Right kidney (tissue), 1 donor: Measurements from ENCODE around the gene C17orf50.

ENCODE experiments used
- DNase-seq: peaks from one replicate; pipeline ENCODE4 v3.0.0-alpha.2; 2016

C17orf50 gene

GRCh38 chr17:35752945-35753764 is 7.5 kb upstream of the C17orf50 start, which contains the start of gene GAS2L2:
GAS2L2 (minus strand) TSS chr17:35753239; CDS start chr17:35752850, 389 bp downstream.
- DNase-seq = no peak

- no peak for DNase-seq
Observed at GRCh38 chr17:35757243-35757642, 3.4 kb upstream of the C17orf50 start.

GRCh38 chr17:35761601-35762000 is 914 bp downstream of the C17orf50 start:
- no peak for DNase-seq

GRCh38 chr17:35763767-35764122 is 3.1 kb downstream of the C17orf50 start:
- no peak for DNase-seq

GRCh38 chr17:35764123-35764991 is 3.7 kb downstream of the C17orf50 start:
- peak; percentile 98 for DNase-seq

GRCh38 chr17:35765086-35765710 is 4.5 kb downstream of the C17orf50 start:
- DNase-seq = no peak

GRCh38 chr17:35765756-35766488 is 5.2 kb downstream of the C17orf50 start:
- DNase-seq = no peak

- no peak for DNase-seq
Observed at GRCh38 chr17:35766489-35766877, 5.8 kb downstream of the C17orf50 start.

GRCh38 chr17:35766903-35767510 is 6.3 kb downstream of the C17orf50 start:
- DNase-seq = no peak

GRCh38 chr17:35768797-35769196 is 8.1 kb downstream of the C17orf50 start:
- no peak for DNase-seq

GRCh38 chr17:35769895-35770486 is 9.3 kb downstream of the C17orf50 start:
- no peak for DNase-seq

GRCh38 chr17:35773129-35773528 is 12.4 kb downstream of the C17orf50 start:
- DNase-seq = no peak

- DNase-seq = no peak
Observed at GRCh38 chr17:35773679-35774425, 13.2 kb downstream of the C17orf50 start.

- DNase-seq = peak; percentile 13
Observed at GRCh38 chr17:35774499-35774898, 13.8 kb downstream of the C17orf50 start.

GRCh38 chr17:35775039-35775438 is 14.4 kb downstream of the C17orf50 start:
- no peak for DNase-seq

GRCh38 chr17:35775583-35775982 is 14.9 kb downstream of the C17orf50 start:
- DNase-seq = no peak

GRCh38 chr17:35778641-35779196 is 18.0 kb downstream of the C17orf50 start:
- no peak for DNase-seq

GRCh38 chr17:35780950-35781349 is 20.3 kb downstream of the C17orf50 start:
- no peak for DNase-seq

GRCh38 chr17:35784895-35785294 is 24.2 kb downstream of the C17orf50 start:
- no peak for DNase-seq

- no peak for DNase-seq
Observed at GRCh38 chr17:35786941-35787432, 26.3 kb downstream of the C17orf50 start.
